ENCODE results near the gene DENND4A. TPM values are rescaled to one million over a fixed set of nuclear protein-coding genes. Genes with fewer than 3 reads are reported as not detected.
A peak's percentile ranks its signal among the peaks of the same experiment; 100 is the strongest.

The DENND4A gene
- total and polyA plus RNA-seq, 9 of the 15 experiments (the other 6 are each of a cell fraction or from before 2014, with no cell fraction given) = 6.8 to 32.3 (median 19.9) TPM

DNA sequence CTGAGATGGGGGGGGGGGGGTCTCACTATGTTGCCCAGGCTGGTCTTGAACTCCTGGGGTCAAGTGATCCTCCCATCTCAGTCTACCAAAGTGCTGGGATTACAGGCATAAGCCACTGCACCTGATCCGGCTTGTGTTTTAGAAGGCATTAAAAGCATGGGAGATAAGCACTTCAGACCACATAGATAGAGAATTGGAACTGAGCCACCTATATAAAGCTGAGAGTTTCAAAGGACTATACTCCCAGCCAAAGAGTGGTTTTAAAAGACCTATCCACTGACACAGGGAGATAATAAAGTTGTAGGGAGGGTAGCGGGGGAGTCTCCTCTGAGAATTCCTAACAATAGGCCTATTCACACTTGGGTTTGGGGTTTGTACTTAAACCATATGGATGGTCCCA is 34.8 kb downstream of the DENND4A start (continued):
- TF ChIP-seq ZBTB5 (IDR thresholded peaks at IDR 0.05) (no peak), U2AF1 (optimal IDR thresholded peaks at IDR 0.05; ENCODE audit: low read depth, low read length) (no peak), TCF7 (IDR thresholded peaks at IDR 0.05; ENCODE audit: borderline replicate concordance) (no peak), DPF2 (IDR thresholded peaks at IDR 0.05) (peak; percentile 47; the same call in 1 of the 2 replicates), EP300 (IDR thresholded peaks at IDR 0.05; ENCODE audit: low read length) (peak; percentile 34; the same call in 1 of the 2 replicates), HDGF (IDR thresholded peaks at IDR 0.05) (no peak), ZNF263 (CRISPR knock-in tag; IDR thresholded peaks at IDR 0.05; ENCODE audit: borderline replicate concordance) (no peak), BRD4 (IDR thresholded peaks at IDR 0.05) (no peak), BHLHE40 (IDR thresholded peaks at IDR 0.05; ENCODE audit: low read length) (peak; percentile 39; the same call in 1 of the 2 replicates), CHD7 (IDR thresholded peaks at IDR 0.05; ENCODE audit: low read depth, low read length) (no peak), CHD2 (IDR thresholded peaks at IDR 0.05; ENCODE audit: low read depth, low read length) (no peak), NFE2L1 (tag; IDR thresholded peaks at IDR 0.05; ENCODE audit: borderline replicate concordance, low read depth) (no peak), ZNF695 (CRISPR knock-in tag; IDR thresholded peaks at IDR 0.05) (no peak)
- TF ChIP-seq, protein P1, sequence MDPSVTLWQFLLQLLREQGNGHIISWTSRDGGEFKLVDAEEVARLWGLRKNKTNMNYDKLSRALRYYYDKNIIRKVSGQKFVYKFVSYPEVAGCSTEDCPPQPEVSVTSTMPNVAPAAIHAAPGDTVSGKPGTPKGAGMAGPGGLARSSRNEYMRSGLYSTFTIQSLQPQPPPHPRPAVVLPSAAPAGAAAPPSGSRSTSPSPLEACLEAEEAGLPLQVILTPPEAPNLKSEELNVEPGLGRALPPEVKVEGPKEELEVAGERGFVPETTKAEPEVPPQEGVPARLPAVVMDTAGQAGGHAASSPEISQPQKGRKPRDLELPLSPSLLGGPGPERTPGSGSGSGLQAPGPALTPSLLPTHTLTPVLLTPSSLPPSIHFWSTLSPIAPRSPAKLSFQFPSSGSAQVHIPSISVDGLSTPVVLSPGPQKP (CRISPR knock-in tag; IDR thresholded peaks at IDR 0.05) = no peak
- TF ChIP-seq, protein P2, sequence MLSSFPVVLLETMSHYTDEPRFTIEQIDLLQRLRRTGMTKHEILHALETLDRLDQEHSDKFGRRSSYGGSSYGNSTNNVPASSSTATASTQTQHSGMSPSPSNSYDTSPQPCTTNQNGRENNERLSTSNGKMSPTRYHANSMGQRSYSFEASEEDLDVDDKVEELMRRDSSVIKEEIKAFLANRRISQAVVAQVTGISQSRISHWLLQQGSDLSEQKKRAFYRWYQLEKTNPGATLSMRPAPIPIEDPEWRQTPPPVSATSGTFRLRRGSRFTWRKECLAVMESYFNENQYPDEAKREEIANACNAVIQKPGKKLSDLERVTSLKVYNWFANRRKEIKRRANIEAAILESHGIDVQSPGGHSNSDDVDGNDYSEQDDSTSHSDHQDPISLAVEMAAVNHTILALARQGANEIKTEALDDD (IDR thresholded peaks at IDR 0.05) = no peak
